ENCODE data around the gene BMP6.

Gene BMP6

DNA sequence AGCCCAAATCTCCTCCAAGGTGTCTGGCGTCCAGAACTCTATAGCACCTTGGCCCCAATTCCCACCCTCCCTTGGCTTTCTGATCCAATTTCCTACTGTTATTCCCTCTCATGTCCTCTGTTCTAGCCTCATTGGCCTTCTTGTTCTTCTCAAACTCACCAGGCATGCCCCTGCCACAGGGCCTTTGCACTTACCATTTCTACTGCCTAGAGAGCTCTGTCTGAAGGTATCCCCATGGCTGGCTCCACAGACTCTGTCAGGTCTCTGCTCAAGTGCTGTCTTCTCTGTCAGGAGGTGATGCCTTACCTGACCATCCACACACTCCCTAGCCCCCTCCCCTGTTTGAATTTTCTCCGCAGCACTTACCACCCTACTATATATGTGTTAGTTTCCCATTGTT is 5.6 kb upstream of the BMP6 start:
- no peak for DNase-seq

DNA sequence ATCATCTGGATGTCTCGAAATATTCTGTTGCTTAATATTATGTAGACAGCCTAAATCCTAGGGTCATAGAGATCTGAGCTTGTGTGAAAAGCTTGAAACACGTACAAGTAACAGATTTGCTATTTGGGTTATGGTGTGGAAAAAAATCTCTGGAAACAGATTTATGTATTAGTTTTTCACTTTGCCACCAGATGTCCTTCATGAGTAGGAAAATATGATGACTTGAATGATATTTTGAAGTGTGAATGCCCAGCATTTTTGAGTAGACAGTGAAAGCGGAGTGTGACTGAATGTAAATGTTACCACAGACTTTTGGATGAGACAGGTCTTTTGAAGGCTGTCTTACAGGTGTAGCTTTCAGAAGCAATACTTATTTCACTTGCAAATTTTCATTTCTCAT is 4.2 kb upstream of the BMP6 start:
- no peak for DNase-seq

DNA sequence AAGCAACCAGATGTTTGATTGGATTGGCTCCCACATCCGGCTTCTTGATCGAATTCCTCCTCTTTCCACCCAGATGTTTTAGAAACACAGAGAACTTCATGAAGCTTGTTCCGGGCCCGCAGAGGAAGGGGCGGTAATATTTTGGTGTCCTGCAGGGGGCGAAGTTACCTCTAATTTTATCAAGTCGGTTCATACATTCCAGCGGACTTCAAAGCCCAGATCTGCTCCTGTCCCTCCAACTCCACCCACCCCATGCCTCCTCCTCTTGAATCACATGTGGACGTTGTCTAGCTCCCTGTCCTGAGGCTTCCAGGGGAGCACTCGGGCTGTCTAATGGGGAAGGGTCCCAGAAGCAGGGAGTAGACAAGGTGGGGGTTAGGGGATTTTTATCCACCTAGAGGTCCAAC is 2.9 kb upstream of the BMP6 start:
- peak; percentile 83 for DNase-seq

DNA sequence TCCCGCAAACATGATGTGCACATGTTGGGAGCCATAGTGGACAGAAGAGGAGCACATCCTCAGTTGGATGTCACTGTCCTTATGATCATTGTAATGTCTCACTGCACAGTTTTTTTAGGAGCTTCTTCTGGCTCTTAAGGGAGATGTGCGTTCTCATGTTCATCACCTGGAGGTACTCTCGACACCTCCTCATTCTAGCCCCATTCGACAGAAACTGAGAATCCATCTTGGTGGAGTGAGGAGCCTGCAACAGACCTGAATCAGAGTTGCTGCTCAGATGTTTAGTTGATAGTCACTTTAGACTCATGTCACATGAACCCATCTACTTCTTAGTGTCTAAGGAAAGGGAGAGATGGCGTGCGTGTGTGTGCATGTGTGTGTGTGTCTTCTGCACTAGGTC is 2.3 kb upstream of the BMP6 start:
- DNase-seq: no peak

DNA sequence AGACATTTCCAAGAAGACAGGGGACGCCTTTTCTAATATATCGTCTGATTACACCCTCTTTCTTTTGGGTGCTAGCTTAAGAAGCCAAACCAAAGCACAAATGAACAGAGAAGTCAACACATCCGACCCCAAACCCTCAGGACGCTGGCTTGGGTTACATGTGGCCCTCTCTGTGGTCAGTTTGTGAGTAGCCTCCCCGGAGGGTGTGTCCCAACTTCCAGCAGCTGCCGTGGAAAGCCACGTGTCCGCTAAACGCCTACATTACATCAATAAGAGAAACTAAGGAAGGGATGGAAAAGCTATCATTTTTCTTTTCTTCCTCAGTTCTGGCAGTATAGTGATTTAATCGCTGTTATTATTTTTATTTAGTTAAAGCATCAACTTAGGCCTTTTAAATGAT is 487 bp upstream of the BMP6 start:
- DNase-seq: no peak

DNA sequence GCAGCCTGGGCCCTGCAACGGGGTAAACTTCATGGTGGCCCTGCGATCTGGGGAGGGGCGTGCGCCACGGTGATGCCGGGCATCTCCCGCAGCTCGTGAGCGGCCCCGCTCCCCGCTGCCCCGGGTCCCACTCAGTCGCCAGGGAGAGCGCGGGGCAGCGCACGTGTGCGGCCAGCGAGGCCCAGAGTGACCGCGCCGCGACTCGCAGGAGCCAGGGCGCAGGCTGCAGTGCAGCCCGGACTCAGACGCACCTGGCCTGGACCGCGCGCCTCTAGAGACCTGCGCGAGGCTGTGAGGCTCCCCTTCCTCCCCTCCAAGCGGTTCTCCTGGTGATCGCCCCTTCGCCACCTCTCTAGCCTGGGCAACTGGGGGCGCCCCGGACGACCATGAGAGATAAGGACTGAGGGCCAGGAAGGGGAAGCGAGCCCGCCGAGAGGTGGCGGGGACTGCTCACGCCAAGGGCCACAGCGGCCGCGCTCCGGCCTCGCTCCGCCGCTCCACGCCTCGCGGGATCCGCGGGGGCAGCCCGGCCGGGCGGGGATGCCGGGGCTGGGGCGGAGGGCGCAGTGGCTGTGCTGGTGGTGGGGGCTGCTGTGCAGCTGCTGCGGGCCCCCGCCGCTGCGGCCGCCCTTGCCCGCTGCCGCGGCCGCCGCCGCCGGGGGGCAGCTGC is 652 bp downstream of the BMP6 start:
- DNase-seq: no peak

DNA sequence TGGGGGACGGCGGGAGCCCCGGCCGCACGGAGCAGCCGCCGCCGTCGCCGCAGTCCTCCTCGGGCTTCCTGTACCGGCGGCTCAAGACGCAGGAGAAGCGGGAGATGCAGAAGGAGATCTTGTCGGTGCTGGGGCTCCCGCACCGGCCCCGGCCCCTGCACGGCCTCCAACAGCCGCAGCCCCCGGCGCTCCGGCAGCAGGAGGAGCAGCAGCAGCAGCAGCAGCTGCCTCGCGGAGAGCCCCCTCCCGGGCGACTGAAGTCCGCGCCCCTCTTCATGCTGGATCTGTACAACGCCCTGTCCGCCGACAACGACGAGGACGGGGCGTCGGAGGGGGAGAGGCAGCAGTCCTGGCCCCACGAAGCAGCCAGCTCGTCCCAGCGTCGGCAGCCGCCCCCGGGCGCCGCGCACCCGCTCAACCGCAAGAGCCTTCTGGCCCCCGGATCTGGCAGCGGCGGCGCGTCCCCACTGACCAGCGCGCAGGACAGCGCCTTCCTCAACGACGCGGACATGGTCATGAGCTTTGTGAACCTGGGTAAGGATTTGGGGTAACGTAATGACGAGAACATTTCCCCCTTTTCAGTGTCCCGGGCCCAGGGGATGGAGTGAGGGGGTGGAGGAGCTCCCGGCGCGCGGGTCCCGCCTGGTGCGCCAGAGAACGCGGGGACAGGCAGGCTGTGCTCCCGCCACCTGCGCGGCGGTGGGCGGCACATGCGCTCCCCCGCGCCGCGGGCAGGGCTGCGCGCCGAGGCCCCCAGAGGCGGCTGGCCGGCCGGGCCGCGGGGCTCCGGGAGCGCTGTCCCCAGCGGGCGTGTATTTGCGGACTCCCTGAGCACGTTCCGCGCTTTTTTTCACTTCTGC is 1.4 kb downstream of the BMP6 start:
- DNase-seq: no peak

DNA sequence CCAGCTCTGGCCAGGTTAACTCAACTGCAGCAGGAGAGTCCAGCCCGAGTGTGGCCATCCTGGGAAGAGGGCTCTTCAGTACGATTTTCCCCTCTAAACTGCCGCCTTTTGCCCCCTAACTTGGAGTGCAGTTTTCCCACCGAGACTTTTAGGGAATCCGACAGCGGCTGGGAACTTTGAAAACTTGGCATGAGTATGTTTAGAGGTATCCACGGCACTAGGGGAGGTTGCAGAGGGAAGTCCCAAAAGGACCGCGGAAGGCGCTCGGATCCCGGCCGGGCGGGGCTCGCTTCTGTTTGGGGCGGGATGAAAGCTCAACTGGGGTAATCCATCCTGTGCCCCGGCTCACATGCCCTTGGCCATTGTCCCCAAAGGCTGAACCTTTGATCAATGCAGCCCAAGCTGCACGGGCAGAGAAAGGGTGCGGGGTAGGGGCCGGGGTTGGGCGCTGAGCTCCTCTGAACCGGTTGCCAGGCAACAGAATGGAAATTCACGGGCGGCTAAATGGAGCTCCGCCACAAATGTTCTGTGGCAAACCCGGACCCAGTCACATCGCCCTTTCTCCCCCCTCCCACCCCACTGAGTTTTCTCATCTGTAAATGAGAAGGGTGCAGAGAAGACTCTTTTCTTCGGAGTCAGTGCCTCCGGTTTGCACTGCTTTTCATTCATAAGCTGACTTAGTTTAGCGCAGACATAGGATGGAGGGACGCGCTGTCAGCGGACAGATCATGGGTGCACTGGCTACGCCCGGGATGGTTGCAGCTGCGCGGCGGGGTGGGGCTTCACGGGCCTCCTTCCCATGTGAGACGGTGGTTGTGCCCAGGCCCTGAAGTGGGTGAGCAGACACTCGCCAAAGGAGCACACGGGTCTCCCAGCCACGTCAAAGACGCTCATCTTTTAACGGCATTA is 2.3 kb downstream of the BMP6 start:
- DNase-seq: no peak

DNA sequence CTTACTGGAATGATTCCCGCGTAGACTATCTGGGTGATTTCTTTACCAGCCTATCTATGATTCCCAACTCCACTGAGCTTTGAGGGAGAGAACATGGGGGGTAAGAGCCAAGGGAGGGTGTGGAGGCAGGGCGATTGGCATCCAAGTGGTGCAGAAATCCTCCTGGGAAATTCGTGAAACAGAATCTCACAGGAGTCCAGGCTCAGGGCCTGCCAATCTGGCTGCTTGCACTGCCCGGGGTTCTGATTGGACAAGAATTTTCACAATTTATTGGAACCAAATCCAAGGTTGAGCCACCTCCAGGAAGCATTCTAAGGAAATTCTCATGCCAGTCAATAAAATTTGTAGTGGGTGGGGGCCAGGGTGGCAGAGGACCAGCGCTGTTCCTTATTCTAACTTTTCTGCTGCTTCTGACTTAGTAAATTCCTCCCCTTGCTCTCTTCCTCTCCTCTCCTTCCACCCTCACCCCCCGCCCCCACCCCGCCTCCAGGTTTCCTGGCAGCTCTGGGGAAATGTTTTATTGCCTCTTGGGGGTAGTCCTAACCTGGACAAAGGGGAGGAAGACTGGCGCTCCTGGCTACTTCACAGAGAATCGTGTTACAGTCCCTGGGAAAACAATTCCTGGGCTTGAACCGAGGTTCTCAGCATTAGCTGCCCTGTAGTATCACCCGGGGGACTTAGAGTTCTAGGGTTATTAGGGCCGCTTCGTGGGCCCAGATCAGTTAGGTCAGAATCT is 3.1 kb downstream of the BMP6 start:
- DNase-seq: no peak

DNA sequence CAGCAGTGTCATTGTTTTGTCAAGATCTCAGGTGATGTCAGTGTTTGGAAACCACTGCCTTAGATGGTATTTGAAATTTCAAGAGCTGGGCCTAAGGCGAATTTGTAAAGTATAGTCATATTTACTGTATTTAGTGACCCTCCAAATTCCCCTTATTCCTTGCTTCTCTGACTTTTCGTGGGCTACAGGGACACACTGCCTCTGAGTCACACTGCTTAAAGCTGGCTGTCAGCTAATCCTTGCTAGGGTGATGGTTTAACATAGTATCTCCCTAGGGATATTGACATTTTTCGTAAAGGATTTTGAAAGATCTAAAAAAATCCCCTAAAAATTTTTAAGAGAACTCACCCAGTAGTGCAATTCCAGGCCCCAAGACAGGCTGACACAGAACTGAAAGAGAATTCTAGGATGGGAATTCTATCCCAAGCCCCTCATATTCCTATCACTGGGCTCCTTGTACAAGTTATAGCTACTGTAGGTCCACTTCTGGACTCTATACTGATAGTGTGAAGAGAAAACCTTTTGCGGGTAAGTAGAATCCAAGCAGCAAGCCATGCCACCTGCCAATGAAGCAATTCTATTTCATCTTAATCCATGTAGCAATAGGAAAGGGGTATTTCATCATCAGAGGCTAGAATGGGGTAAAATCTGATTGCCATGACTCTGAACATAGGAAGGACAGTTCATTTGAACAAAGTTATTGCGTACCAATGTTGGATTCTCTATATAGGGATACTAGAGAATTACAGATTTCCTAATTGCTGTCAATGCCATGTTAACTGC is 4.3 kb downstream of the BMP6 start:
- no peak for DNase-seq

DNA sequence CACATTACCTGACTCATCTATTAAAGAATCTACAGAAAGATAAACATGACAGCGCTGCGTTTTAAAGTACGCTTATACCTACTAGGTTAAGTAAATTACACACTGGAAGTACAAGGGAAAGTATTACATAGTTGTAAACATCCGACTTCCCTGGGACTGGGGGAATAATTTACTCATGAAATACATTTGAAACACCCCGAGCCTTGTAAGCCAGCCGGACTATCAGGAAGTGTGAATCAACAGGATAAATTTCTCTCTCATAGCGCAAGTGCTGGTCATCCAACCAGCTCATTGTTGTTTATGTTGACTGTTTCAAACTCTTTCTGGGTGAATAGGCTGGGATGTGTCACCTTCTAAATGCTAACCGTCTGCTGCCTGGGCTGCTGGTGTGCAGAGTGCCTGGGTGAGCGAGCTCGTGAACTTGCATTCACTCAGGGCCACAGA is 4.9 kb downstream of the BMP6 start:
- no peak for DNase-seq

DNA sequence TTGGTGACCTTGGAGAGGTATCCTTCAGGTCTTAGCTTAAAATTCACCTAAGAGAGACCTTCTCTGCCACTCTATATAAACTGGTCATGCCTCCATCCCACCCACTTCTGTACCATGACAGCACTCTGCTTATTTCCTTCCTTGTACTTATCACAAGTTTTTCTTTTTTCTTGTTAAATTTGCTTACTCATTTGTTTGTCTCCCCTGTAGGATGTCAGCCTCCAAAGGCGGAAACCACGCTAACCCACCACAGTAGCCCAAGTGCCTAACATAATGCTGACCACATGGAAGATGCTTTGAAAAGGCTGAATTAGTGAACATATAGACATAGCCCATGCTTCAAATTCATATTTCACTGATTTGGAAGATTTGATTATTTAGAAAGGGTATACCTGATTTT is 5.4 kb downstream of the BMP6 start:
- DNase-seq: no peak

DNA sequence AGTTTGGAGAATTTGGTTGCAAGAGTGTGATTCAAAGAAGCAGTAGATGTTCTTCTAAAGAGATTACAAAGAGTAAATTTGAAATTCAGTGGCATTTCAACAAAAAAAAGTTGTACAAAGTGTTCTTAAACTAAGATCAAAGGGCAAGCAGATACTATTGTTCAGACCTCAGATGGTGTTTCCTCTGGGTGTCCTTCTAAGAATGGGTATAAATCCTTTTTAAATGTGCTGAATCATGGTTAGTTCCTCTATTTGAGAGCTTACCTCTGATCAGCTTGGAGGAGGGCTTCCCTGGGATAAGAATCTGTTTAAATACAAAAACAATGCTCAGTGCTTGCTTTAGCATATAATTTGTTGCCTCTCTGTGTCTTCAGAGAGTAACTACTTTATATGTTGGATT is 6.3 kb downstream of the BMP6 start:
- DNase-seq: no peak

DNA sequence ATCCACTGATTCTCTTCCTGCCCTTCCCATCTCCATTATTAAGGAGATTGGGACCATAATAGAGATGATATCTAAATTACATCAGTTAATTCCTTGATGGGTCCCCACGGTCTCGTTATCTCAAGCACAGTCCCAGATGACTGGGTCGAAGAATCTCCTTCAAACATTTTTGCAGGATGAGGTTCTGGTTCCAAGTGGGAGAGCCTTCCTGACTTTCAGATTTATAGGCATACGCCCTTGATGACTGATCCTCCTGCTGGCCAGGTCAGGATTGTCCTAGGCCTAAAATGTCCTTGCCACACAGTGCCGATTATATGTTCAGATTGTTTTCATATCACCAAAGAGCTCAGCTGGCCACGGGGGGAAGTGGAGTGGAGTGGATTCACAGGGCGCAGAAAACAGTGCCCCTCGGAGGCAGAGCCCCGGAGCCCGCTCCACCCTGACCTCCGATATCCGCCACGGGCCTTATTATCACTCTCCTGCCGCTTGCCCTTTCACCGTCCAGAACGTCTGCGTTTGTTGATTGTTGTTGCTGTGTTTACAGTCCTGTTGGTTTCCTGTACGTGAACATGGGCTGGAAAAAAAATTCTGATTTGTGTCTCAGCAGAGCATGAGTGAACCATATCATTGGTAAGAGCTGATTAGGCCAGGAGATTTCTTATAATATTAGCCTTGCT is 8.9 kb downstream of the BMP6 start:
- DNase-seq: no peak

DNA sequence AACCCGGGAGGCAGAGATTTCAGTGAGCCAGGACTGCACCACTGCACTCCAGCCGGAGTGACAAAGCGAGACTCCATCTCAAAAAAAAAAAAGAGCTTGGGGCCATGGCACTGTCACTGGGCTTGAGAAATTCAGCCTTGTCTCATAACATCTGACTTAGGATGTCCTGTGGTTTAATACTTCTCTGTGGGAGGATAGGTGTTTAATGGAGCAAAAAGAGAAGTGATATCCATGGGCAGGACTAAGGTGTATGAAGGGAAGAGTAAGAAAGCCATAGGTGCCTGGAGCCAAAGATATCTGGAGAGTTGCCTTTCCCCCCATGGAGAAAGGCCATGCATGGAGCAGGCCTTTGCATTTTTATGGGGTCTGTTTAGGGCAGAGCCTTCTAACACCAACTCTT is 11.2 kb downstream of the BMP6 start:
- no peak for DNase-seq

DNA sequence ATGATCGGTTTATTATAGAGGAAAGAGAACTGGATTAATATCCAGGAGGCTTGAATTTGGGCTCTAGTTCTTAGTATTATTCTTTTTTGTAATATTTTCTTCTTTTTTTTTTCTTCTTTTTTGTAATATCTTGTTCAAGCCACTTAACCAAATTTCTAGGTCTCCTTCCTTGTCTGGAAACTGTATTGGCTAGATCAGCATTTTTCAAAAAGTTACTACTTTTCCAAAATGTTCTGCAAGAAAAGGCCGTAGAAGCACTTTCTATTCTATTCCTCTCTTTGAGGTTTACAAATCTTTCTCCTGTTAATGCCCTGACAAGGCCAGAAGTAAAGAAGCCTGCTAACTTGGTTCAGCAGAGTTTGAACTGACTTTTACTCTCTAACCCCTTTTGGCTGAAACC is 12.0 kb downstream of the BMP6 start:
- no peak for DNase-seq

DNA sequence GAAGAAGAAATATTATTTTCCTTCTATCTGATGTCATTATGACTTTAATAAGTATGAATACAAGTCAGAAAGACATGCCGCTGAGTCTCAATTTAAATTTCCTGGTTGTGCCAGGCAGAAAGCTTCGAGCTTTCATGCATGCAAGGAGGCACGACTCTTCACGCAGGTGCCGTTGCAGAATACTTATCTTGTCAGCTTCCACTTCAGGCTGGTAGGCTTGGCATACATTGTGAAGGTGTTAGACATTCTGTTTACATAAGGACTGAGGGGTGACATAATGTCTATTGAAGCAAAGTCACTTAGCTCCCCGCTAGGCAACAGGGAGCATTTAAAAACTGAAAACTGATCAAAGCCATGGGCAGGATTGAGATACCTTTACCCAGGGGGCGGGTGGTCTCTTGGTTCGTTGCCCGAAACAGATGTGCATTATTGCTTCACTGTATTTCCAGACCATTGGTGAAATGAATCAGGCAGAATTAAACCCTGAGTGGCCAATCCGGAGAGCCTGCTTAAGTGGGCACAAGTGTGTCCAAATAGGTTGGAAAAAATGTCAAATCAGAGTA is 16.4 kb downstream of the BMP6 start:
- no peak for DNase-seq

DNA sequence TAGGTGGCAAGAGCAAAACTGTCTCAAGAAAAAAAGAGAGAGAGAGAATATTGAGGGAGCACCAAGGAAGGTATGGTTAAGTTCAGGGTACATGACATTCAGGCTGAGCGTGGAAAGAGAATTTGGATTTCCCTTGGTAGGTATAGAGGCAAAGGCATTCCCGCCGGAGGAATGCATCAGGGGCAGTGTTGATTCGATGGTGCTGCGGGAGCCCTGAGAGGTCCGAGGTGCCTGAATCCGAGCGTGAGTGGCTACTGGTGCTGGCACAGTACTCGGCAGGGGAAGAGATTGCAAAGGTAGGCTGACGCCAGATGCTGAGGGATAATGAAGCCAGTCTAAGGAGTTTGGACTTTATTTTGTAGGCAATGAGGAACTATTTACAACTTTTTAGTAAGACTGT is 20.0 kb downstream of the BMP6 start:
- no peak for DNase-seq

DNA sequence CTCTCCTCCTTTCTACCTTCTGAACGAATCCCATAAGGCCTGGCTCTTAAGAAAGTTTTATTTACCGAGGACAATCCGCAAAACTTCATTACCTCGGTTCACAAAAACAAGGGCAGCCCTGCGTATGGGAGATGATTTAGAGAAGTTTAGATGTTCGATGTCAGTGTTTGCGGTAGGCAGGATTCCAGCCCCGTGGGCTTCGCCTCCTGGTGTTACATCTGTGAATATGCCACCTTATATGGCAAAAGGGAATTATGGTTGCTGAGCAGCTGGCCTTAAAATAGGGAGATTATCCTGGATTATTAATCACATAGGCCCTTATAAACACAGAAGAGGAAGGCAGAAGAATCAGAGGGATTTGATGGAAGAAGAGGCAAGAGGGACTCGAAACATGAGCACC is 21.1 kb downstream of the BMP6 start:
- no peak for DNase-seq

DNA sequence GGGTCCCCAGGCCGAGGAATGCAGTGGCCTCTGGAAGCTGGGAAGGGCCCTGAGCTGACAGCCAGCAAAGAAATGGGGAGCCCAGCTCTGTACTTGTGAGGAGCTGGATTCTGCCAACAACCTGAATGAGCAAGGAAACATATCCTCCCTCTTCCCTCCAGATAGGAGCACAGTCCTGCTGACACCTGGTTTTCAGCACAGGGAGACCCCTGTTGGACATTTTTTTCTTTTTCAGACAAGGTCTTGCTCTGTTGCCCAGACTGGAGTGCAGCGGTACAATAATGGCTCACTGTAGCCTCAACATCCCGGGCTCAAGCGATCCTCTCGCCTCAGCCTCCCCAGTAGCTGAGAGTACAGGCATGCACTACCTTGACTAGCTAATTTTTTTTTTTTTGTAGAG is 21.5 kb downstream of the BMP6 start:
- DNase-seq: no peak

DNA sequence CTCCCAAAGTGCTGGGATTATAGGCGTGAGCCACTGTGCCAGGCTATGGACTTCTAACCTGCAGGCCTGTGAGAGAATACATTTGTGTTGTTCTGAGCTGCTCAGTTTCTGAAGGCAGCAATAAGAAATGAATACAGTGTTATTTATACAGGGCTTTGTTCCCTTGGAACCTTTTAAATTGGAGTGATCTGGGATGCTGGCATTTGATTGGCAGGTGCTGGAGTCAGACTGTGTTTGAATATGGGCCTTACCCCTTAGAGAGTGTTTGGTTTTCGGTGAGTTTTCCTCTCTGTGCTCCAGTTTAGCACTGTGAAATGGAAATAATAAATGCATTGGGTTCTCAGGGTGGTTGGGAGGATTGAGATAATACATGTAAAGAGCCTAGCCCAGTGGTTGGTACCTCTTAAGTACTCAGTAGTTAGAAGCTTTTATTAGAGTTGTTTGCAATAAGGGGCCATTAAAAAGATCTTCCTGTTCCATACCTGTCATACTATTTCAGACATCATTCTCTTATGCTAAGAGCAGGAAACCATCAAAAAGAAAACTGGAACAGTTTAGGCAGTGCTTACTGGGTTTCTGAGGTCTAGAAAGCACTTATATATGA is 22.1 kb downstream of the BMP6 start:
- DNase-seq: no peak

All from activated effector memory CD4-positive, alpha-beta T cell treated with anti-CD3 and anti-CD28 coated beads, Interleukin-2, amount 50 U/mL, for 16 hours (primary cell).